Measurements from ENCODE around the gene CREBBP.

- TF ChIP-seq SP1 (IDR thresholded peaks at IDR 0.05) (no peak), HDGF (IDR thresholded peaks at IDR 0.05; ENCODE audit: borderline replicate concordance) (no peak), LEF1 (IDR thresholded peaks at IDR 0.05; ENCODE audit: borderline replicate concordance) (no peak), SUZ12 (IDR thresholded peaks at IDR 0.05) (no peak), FOXK2 (IDR thresholded peaks at IDR 0.05) (no peak), ARNT (IDR thresholded peaks at IDR 0.05) (no peak), TARDBP (IDR thresholded peaks at IDR 0.05) (no peak), FOXA1 (IDR thresholded peaks at IDR 0.05) (no peak), BHLHE40 (IDR thresholded peaks at IDR 0.05; ENCODE audit: borderline replicate concordance) (no peak), NFRKB (IDR thresholded peaks at IDR 0.05) (no peak)
Observed at GRCh38 chr16:3810818-3811217, 69.7 kb downstream of the CREBBP start.
